SK-N-SH (cell line): ENCODE measurements around the gene HK2. TPM values are rescaled to one million over a fixed set of nuclear protein-coding genes. Genes with fewer than 3 reads are reported as not detected.

ENCODE experiments used
- CTCF ChIA-PET: fragments of 300-600, 350-600 bp; formaldehyde crosslinking; extraction: SDS; loops from one replicate; lab custom pipeline; 2021; lab: Yijun Ruan, JAX
- POLR2A ChIA-PET: fragments of 350-600 bp; sonication (Branson Sonifier 250); formaldehyde crosslinking; extraction: SDS; loops from one replicate; lab custom pipeline; 2020; ENCODE audit warnings: antibody characterized with exemption, inconsistent platforms; lab: Yijun Ruan, JAX
- DNase-seq: peaks from one replicate; pipeline ENCODE4 v3.0.0; 2012
- H2AFZ ChIP-seq: fragments of 200-600 bp; sonication (generic); 2 replicates; pipeline ENCODE4 v1.8.1; 2016; ENCODE audit warnings: antibody characterized with exemption, mild to moderate bottlenecking, low read depth
- H3F3A ChIP-seq: fragments of 200-600 bp; sonication (generic); replicated peaks from 2 replicates; pipeline ENCODE3; 2016; ENCODE audit warnings: antibody characterized with exemption, mild to moderate bottlenecking; ENCODE audit not compliant: insufficient read depth
- H3K27ac ChIP-seq, 2 experiments: fragments of 200-500 bp in 1 of 2; fragments of 200-600 bp in 1 of 2; sonication (Bioruptor generic) in 1 of 2; sonication (generic), shearing (Covaris generic) in 1 of 2; 2 replicates each; pipeline versions ENCODE4 v1.5.1 to v1.6.1; 2014 to 2016; ENCODE audit warnings: low read depth in 2 of 2, inconsistent platforms in 1 of 2, low read length in 1 of 2, mild to moderate bottlenecking in 1 of 2, mixed read lengths in 1 of 2
- H3K27me3 ChIP-seq: fragments of 200-600 bp; sonication (generic), shearing (Covaris generic); 2 replicates; pipeline ENCODE4 v1.6.1; 2016; ENCODE audit warnings: mixed run types; ENCODE audit not compliant: insufficient read depth
- H3K36me3 ChIP-seq, 2 experiments: fragments of 200-500 bp in 1 of 2; fragments of 200-600 bp in 1 of 2; sonication (Bioruptor generic) in 1 of 2; sonication (generic) in 1 of 2; replicated peaks in 1 of 2; 2 replicates each; pipeline versions ENCODE3 to v1.5.1; 2014 to 2016; ENCODE audit warnings: low read length in 1 of 2, mild to moderate bottlenecking in 1 of 2; ENCODE audit not compliant: insufficient read depth in 2 of 2, control insufficient read depth in 1 of 2
- H3K4me1 ChIP-seq, 2 experiments: fragments of 200-500 bp in 1 of 2; fragments of 200-600 bp in 1 of 2; sonication (Bioruptor generic) in 1 of 2; sonication (generic), shearing (Covaris generic) in 1 of 2; 2 replicates each; pipeline versions ENCODE4 v1.5.1 to v1.6.1; 2014 to 2016; ENCODE audit warnings: low read depth in 1 of 2, low read length in 1 of 2, mixed run types in 1 of 2; ENCODE audit not compliant: insufficient read depth in 2 of 2, control insufficient read depth in 1 of 2
- H3K4me2 ChIP-seq: fragments of 200-600 bp; sonication (generic), shearing (Covaris generic); 2 replicates; pipeline ENCODE4 v1.6.1; 2017; ENCODE audit warnings: mixed run types
- H3K4me3 ChIP-seq, 2 experiments: fragments of 200-500 bp in 1 of 2; fragments of 200-600 bp in 1 of 2; sonication (Bioruptor generic) in 1 of 2; sonication (generic), shearing (Covaris generic) in 1 of 2; 2 replicates each; pipeline versions ENCODE4 v1.5.1 to v1.8.1; 2014 to 2016; ENCODE audit warnings: low read depth in 2 of 2, inconsistent platforms in 1 of 2, low read length in 1 of 2, mild to moderate bottlenecking in 1 of 2, mixed read lengths in 1 of 2, moderate library complexity in 1 of 2
- H3K79me2 ChIP-seq: fragments of 200-600 bp; sonication (generic); 2 replicates; pipeline ENCODE4 v1.8.1; 2017; ENCODE audit warnings: mild to moderate bottlenecking; ENCODE audit not compliant: insufficient read depth
- H3K9ac ChIP-seq: fragments of 200-600 bp; sonication (generic); 2 replicates; pipeline ENCODE4 v1.6.1; 2017; ENCODE audit warnings: mixed run types
- H3K9me2 ChIP-seq: fragments of 200-600 bp; sonication (generic); 2 replicates; pipeline ENCODE4 v1.6.1; 2017; ENCODE audit warnings: mixed run types
- H3K9me3 ChIP-seq: fragments of 200-600 bp; sonication (generic); 2 replicates; pipeline ENCODE4 v1.6.1; 2017; ENCODE audit warnings: mixed run types, mild to moderate bottlenecking, moderate library complexity
- H4K20me1 ChIP-seq: fragments of 200-600 bp; sonication (generic); 2 replicates; pipeline ENCODE4 v1.6.1; 2017; ENCODE audit warnings: mild to moderate bottlenecking, mixed run types; ENCODE audit not compliant: insufficient read depth
- CHD2 ChIP-seq: fragments of 150-350 bp; IDR thresholded peaks from 2 replicates; pipeline ENCODE4 v1.6.1; 2018; ENCODE audit warnings: low read length; ENCODE audit not compliant: partially characterized antibody
- EZH2phosphoT487 ChIP-seq: fragments of 200-600 bp; sonication (generic); IDR thresholded peaks from 2 replicates; pipeline ENCODE4 v1.6.1; 2017; ENCODE audit warnings: low read depth, mixed run types, mild to moderate bottlenecking, antibody characterized with exemption, moderate library complexity, borderline replicate concordance
- GABPA ChIP-seq: IDR thresholded peaks from 2 replicates; pipeline ENCODE4 v1.4.0; 2012; ENCODE audit warnings: low read depth, mild to moderate bottlenecking
- MXI1 ChIP-seq: IDR thresholded peaks from 2 replicates; pipeline ENCODE4 v1.6.1; 2012; ENCODE audit warnings: mild to moderate bottlenecking, low read depth, low read length, improper control_type of control experiment
- NRF1 ChIP-seq: IDR thresholded peaks from 2 replicates; pipeline ENCODE4 v1.6.1; 2012; ENCODE audit warnings: low read depth, mild to moderate bottlenecking, low read length
- RFX5 ChIP-seq: IDR thresholded peaks from 2 replicates; pipeline ENCODE4 v1.6.1; 2012; ENCODE audit warnings: mild to moderate bottlenecking, improper control_type of control experiment, low read length
- RXRA ChIP-seq: IDR thresholded peaks from 2 replicates; pipeline ENCODE4 v1.4.0; 2012; ENCODE audit warnings: low read depth, mild to moderate bottlenecking, borderline replicate concordance
- SIN3A ChIP-seq: IDR thresholded peaks from 2 replicates; pipeline ENCODE4 v1.6.1; 2012; ENCODE audit warnings: low read depth, mild to moderate bottlenecking, low read length, moderate library complexity, borderline replicate concordance
- SMC3 ChIP-seq: IDR thresholded peaks from 2 replicates; pipeline ENCODE4 v1.6.1; 2012; ENCODE audit warnings: low read depth, low read length, improper control_type of control experiment
- YY1 ChIP-seq: IDR thresholded peaks from 2 replicates; pipeline ENCODE4 v1.4.0; 2012; ENCODE audit warnings: low read depth, mild to moderate bottlenecking
- WGBS: methylation state at CpG from one replicate; pipeline ENCODE4 v1.1.6; 2017; ENCODE audit warnings: low lambda C conversion rate; 5-methylcytosine and 5-hydroxymethylcytosine counted together
- polyA plus RNA-seq, 3 experiments: library from polyadenylated mRNA; depleted of rRNA; stranded (reverse); fragments of >200 nt; gene quantifications; 2 replicates each; pipeline ENCODE4 v1.2.3, GENCODE V29; 2012
- TF ChIP-seq, protein P1 (sequence below): fragments of 150-350 bp; IDR thresholded peaks from 2 replicates; pipeline ENCODE4 v1.6.1; 2017; ENCODE audit warnings: antibody characterized with exemption, low read length, low read depth, borderline replicate concordance
- TF ChIP-seq, protein P2 (sequence below): IDR thresholded peaks from 2 replicates; pipeline ENCODE4 v1.4.0; 2012; ENCODE audit warnings: low read depth, borderline replicate concordance
- TF ChIP-seq, protein P3 (sequence below): fragments of 150-350 bp; IDR thresholded peaks from 2 replicates; pipeline ENCODE4 v1.6.1; 2016; ENCODE audit warnings: mild to moderate bottlenecking, low read depth, low read length

HK2 gene
- polyA plus RNA-seq, 1 of the 3 experiments (the other 2 are of a cell fraction) = 13.5 TPM

DNA sequence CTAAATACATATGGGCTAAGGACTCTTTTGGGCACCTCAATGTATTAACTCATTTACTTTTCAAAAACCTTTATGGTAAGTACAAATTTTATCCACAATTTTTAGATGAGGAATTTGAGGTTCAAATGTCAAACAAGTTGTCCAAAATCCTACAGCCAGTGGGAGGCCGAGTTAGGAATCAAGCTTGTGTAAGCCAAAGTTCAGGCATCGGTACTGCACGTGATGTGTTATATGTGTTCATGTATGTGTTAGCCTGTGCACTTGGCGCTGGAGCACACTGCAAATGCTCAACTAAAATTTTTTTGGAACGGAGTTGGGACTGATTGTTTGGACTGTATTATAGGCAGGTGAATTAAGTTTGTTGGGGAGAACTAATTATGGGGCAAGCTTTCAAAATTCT is 22.7 kb downstream of the HK2 start:
- 86% methylated on average over 5 of the region's 5 CpGs for WGBS
- CTCF ChIA-PET = interaction anchor here (1.0 to 1.7 kb wide), 2 partner anchors 9 to 19 kb away, joined by 3 to 4 read pairs; no protein-coding TSS in a partner anchor
- no peak overlapping the region for H3K4me2 ChIP-seq
- no peaks in the 10 kb centered on the region for H3F3A ChIP-seq
- peaks cover 0 to 13% of the 10 kb centered on the region in 2 experiments; a peak in 2 of 4 replicates for H3K4me1 ChIP-seq
- H4K20me1 ChIP-seq = no peaks in the 10 kb centered on the region
- POLR2A ChIA-PET = no interaction called here
- no peak overlapping the region for H2AFZ ChIP-seq
- no peaks in the 10 kb centered on the region for H3K36me3 ChIP-seq
- no peak for DNase-seq
- no peak overlapping the region for H3K27ac ChIP-seq
- H3K27me3 ChIP-seq = no peaks in the 10 kb centered on the region
- H3K9me3 ChIP-seq = no peaks in the 10 kb centered on the region
- no peak overlapping the region for H3K9ac ChIP-seq
- no peaks in the 10 kb centered on the region for H3K9me2 ChIP-seq
- no peaks in the 10 kb centered on the region; the same call in 1 of the 2 replicates for H3K79me2 ChIP-seq
- H3K4me3 ChIP-seq = no peak overlapping the region
- TF ChIP-seq CHD2 = no peak
- TF ChIP-seq GABPA = no peak
- TF ChIP-seq, protein P1, sequence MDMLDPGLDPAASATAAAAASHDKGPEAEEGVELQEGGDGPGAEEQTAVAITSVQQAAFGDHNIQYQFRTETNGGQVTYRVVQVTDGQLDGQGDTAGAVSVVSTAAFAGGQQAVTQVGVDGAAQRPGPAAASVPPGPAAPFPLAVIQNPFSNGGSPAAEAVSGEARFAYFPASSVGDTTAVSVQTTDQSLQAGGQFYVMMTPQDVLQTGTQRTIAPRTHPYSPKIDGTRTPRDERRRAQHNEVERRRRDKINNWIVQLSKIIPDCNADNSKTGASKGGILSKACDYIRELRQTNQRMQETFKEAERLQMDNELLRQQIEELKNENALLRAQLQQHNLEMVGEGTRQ = no peak
- TF ChIP-seq SIN3A = no peak
- TF ChIP-seq RXRA = no peak
- TF ChIP-seq, protein P2, sequence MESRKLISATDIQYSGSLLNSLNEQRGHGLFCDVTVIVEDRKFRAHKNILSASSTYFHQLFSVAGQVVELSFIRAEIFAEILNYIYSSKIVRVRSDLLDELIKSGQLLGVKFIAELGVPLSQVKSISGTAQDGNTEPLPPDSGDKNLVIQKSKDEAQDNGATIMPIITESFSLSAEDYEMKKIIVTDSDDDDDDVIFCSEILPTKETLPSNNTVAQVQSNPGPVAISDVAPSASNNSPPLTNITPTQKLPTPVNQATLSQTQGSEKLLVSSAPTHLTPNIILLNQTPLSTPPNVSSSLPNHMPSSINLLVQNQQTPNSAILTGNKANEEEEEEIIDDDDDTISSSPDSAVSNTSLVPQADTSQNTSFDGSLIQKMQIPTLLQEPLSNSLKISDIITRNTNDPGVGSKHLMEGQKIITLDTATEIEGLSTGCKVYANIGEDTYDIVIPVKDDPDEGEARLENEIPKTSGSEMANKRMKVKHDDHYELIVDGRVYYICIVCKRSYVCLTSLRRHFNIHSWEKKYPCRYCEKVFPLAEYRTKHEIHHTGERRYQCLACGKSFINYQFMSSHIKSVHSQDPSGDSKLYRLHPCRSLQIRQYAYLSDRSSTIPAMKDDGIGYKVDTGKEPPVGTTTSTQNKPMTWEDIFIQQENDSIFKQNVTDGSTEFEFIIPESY = no peak
- TF ChIP-seq SMC3 = no peak
- no peak for TF ChIP-seq MXI1

DNA sequence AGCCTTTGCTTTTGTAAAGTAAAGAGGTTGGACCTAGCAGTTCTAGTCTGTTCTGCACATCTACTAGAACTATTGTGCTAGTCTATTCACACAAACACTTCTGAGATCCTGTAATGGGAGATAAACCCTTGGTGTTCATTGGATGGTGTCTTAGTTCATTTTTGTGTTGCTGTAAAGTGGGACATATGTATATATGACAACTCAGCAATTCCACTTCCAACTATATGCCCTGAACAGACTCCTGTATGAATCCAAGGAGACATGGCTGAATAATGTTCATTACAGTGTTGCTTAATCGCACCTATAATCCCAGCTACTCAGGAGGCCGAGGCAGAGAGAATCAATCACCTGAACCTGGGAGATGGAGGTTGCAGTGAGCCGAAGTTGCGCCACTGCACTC is 23.3 kb downstream of the HK2 start:
- CTCF ChIA-PET = interaction anchor here (1.0 kb wide), 1 partner anchor 19 kb away, joined by 3 read pairs; no protein-coding TSS in a partner anchor

More for the DNA sequence above, 23.3 kb downstream of the HK2 start:
- H3K4me3 ChIP-seq = no peak overlapping the region
- H3K9me2 ChIP-seq = no peaks in the 10 kb centered on the region
- 89% methylated on average over 4 of the region's 4 CpGs for WGBS
- TF ChIP-seq, protein P3, sequence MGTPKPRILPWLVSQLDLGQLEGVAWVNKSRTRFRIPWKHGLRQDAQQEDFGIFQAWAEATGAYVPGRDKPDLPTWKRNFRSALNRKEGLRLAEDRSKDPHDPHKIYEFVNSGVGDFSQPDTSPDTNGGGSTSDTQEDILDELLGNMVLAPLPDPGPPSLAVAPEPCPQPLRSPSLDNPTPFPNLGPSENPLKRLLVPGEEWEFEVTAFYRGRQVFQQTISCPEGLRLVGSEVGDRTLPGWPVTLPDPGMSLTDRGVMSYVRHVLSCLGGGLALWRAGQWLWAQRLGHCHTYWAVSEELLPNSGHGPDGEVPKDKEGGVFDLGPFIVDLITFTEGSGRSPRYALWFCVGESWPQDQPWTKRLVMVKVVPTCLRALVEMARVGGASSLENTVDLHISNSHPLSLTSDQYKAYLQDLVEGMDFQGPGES = no peak
- TF ChIP-seq, protein P1 = no peak
- TF ChIP-seq YY1 (no peak), EZH2phosphoT487 (no peak), NRF1 (no peak), RFX5 (no peak)
- no peaks in the 10 kb centered on the region; the same call in 1 of the 2 replicates for H3K79me2 ChIP-seq
- H3K27me3 ChIP-seq = no peaks in the 10 kb centered on the region
- no peaks in the 10 kb centered on the region for H3F3A ChIP-seq
- no peak overlapping the region for H3K27ac ChIP-seq
- peaks cover 0 to 17% of the 10 kb centered on the region in 2 experiments; a peak in 3 of 4 replicates for H3K4me1 ChIP-seq
- no peak overlapping the region for H3K4me2 ChIP-seq
- no peak overlapping the region for H3K9ac ChIP-seq
- no peak for DNase-seq
- no peaks in the 10 kb centered on the region for H3K9me3 ChIP-seq
- POLR2A ChIA-PET = no interaction called here
- no peaks in the 10 kb centered on the region for H3K36me3 ChIP-seq
- H2AFZ ChIP-seq = no peak overlapping the region
- no peaks in the 10 kb centered on the region for H4K20me1 ChIP-seq
